ENCODE measurements around the gene SLC46A1. TPM values are rescaled to one million over a fixed set of nuclear protein-coding genes. Genes with fewer than 3 reads are reported as not detected.

The SLC46A1 gene
- total RNA-seq, 2 experiments from 2014 or later, result 1.5 to 2.2 TPM

GRCh38 chr17:28364665-28365363, 41.2 kb downstream of the SLC46A1 start, which contains the start of gene SEBOX:
Gene SEBOX, minus strand, starts transcription at chr17:28365199. Its CDS starts 48 bp downstream, at chr17:28365151.
- Histone ChIP-seq H3K4me2 (ENCODE audit: low read length) (no peak within 1 kb of the TSS), H3K36me3 (ENCODE audit: insufficient read depth, low read length) (peaks cover 35% of the 10 kb centered on the region), H3K9me3 (ENCODE audit: low read length) (no peaks in the 10 kb centered on the region), H3K27ac (ENCODE audit: low read depth, low read length, poor library complexity, severe bottlenecking) (no peak within 1 kb of the TSS), H3K4me1 (ENCODE audit: insufficient read depth, low read length, poor library complexity, severe bottlenecking) (no peaks in the 10 kb centered on the region), H2AFZ (ENCODE audit: low read length) (no peak within 1 kb of the TSS), H3K79me2 (ENCODE audit: insufficient read depth, low read depth, low read length) (no peaks in the 10 kb centered on the region), H3K9me2 (ENCODE audit: insufficient read depth, low read length) (no peaks in the 10 kb centered on the region), H4K20me1 (ENCODE audit: insufficient read depth, low read length) (no peaks in the 10 kb centered on the region), H3K4me3 (ENCODE audit: low read depth, low read length, poor library complexity, severe bottlenecking) (no peak within 1 kb of the TSS)
- DNase-seq (ENCODE audit: low spot score), result no peak
- CTCF ChIA-PET (ENCODE audit: unreplicated experiment), result no interaction called here
- no TSS peak for BruUV-seq (replicated peaks)
- no peak for TF ChIP-seq CTCF (conservative IDR thresholded peaks at IDR 0.05; ENCODE audit: low read length)
- no peak for TF ChIP-seq EZH2phosphoT487 (IDR thresholded peaks at IDR 0.05; ENCODE audit: borderline replicate concordance, low read depth, low read length)
- intact Hi-C loops (cut with micrococcal nuclease; ENCODE audit: unreplicated experiment), result no loop called here
- POLR2A ChIA-PET, result interaction anchor here (0.6 kb wide), 1 partner anchor 22 kb away, joined by 3 read pairs; no protein-coding TSS in a partner anchor

DNA sequence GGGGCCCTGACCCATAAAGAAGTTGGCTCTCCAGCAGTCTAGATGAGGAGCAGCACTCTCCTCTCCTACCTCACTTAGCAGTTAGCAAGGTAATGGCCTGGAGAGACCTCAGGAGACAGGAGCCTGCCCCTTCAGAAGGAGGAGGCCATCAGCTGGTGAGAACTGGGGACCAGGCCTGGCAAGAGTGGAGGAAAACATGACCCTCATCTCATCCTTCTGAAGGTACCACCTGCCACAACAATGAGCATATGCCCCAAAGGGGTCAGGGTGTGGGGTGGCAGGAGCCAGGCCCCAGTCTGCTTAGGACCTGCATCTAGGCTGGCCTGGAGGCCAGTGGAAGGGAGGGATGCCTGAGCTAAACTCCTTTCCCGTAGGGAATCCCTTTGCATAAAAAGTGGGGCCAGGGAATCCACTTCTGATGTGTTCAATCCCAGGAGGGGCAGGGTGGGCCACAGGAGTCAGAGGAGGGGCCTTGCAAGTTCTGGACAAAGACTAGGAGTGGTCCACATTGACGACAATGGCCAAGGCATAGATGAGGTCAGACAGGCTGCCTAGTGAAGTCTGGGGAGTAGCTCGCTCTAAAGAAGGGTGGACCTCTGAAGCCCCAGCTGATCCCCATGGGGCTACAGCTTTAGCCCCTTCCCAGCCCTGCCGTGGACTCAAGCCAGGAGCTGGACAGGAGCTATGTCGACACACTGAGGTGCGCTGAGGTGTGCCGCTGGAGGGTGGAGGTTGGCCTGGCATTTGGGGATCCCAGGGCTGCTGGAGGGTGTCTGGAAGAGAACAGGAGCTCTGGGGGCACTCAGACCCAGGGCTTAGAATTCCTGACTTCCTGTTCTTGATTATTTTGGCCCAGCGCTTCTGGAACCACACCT, 42.0 kb downstream of the SLC46A1 start:
- Histone ChIP-seq H4K20me1 (ENCODE audit: insufficient read depth, low read length) (no peaks in the 10 kb centered on the region), H3K9me3 (ENCODE audit: low read length) (no peaks in the 10 kb centered on the region), H3K79me2 (ENCODE audit: insufficient read depth, low read depth, low read length) (peaks cover 2% of the 10 kb centered on the region; the same call in 1 of the 2 replicates), H3K27ac (ENCODE audit: low read depth, low read length, poor library complexity, severe bottlenecking) (no peak overlapping the region), H3K4me2 (ENCODE audit: low read length) (no peak overlapping the region), H3K36me3 (ENCODE audit: insufficient read depth, low read length) (peaks cover 42% of the 10 kb centered on the region), H3K4me3 (ENCODE audit: low read depth, low read length, poor library complexity, severe bottlenecking) (no peak overlapping the region), H3K9me2 (ENCODE audit: insufficient read depth, low read length) (no peaks in the 10 kb centered on the region), H3K4me1 (ENCODE audit: insufficient read depth, low read length, poor library complexity, severe bottlenecking) (no peaks in the 10 kb centered on the region), H2AFZ (ENCODE audit: low read length) (no peak overlapping the region)
- CTCF ChIA-PET (ENCODE audit: unreplicated experiment), result no interaction called here
- no TSS peak for BruUV-seq (replicated peaks)
- POLR2A ChIA-PET, result interaction anchor here (0.6 kb wide), 1 partner anchor 22 kb away, joined by 3 read pairs; no protein-coding TSS in a partner anchor
- intact Hi-C loops (cut with micrococcal nuclease; ENCODE audit: unreplicated experiment), result no loop called here
- TF ChIP-seq EZH2phosphoT487 (IDR thresholded peaks at IDR 0.05; ENCODE audit: borderline replicate concordance, low read depth, low read length) (no peak), CTCF (conservative IDR thresholded peaks at IDR 0.05; ENCODE audit: low read length) (no peak)
- no peak for DNase-seq (ENCODE audit: low spot score)
